Urinary bladder (tissue), 4 donors: ENCODE results near the gene AKT3. TPM values are rescaled to one million over a fixed set of nuclear protein-coding genes. Genes with fewer than 3 reads are reported as not detected.

Experiments used
- DNase-seq: peaks from one replicate; pipeline ENCODE4 v3.0.0-alpha.2; 2015; ENCODE audit errors: extremely low spot score
- H3K27ac ChIP-seq: one replicate; pipeline ENCODE4 v1.5.1; 2013; ENCODE audit warnings: low read depth, mild to moderate bottlenecking, moderate library complexity
- H3K36me3 ChIP-seq: one replicate; pipeline ENCODE4 v1.6.1; 2013; ENCODE audit warnings: mild to moderate bottlenecking, moderate library complexity; ENCODE audit not compliant: insufficient read depth
- H3K4me1 ChIP-seq: one replicate; pipeline ENCODE4 v1.6.1; 2013; ENCODE audit warnings: mild to moderate bottlenecking, moderate library complexity; ENCODE audit not compliant: insufficient read depth
- H3K4me3 ChIP-seq: one replicate; pipeline ENCODE4 v1.5.1; 2013; ENCODE audit warnings: low read depth, low read length
- WGBS: extraction: QIAGEN DNeasy Blood & Tissue Kit; methylation state at CpG from one replicate; pipeline ENCODE4 v1.1.7; 2013; 5-methylcytosine and 5-hydroxymethylcytosine counted together
- polyA plus RNA-seq: library from polyadenylated mRNA; stranded (reverse); fragments of 200-250 nt; gene quantifications from one replicate; pipeline ENCODE4 v1.2.3, GENCODE V29; 2013
- total RNA-seq: library from RNA; depleted of rRNA; stranded (reverse); fragments of >200 nt; gene quantifications from one replicate; pipeline ENCODE4 v1.2.3, GENCODE V29; 2014
- donor health status: healthy with polysubstance abuse.
- donor health status: healthy.

AKT3 gene
- total and polyA plus RNA-seq, 2 donors, result 43.0 to 94.3 TPM

- no peaks in the 10 kb centered on the region for H3K4me1 ChIP-seq
- no peaks in the 10 kb centered on the region for H3K36me3 ChIP-seq
- peak overlapping the region; percentile 93 for H3K27ac ChIP-seq
- no peak for DNase-seq
- WGBS, result under 1% methylated on average over 80 of the region's 81 CpGs
- peak overlapping the region; percentile 98 for H3K4me3 ChIP-seq
Measured at GRCh38 chr1:243849421-243850201, 432 bp downstream of the AKT3 start.

- Histone ChIP-seq H3K27ac (peak overlapping the region; percentile 93), H3K36me3 (no peaks in the 10 kb centered on the region), H3K4me3 (peak overlapping the region; percentile 98), H3K4me1 (no peaks in the 10 kb centered on the region)
- WGBS, result under 1% methylated on average over 19 of the region's 19 CpGs
- no peak for DNase-seq
Measured at GRCh38 chr1:243848858-243849420, 1.1 kb downstream of the AKT3 start.

- H3K4me3 ChIP-seq, result peak overlapping the region; percentile 98
- 76% methylated on average over 5 of the region's 5 CpGs for WGBS
- H3K36me3 ChIP-seq, result no peaks in the 10 kb centered on the region
- no peak for DNase-seq
- H3K27ac ChIP-seq, result peak overlapping the region; percentile 93
- no peaks in the 10 kb centered on the region for H3K4me1 ChIP-seq
Measured at GRCh38 chr1:243848165-243848857, 1.7 kb downstream of the AKT3 start.

GRCh38 chr1:243846761-243847160 is 3.3 kb downstream of the AKT3 start:
- no peaks in the 10 kb centered on the region for H3K4me1 ChIP-seq
- H3K36me3 ChIP-seq, result no peaks in the 10 kb centered on the region
- no peak overlapping the region for H3K4me3 ChIP-seq
- no peak overlapping the region for H3K27ac ChIP-seq
- DNase-seq, result no peak
- WGBS, result 93% methylated on average over 1 of the region's 1 CpG

GRCh38 chr1:243845888-243846287 is 4.2 kb downstream of the AKT3 start:
- H3K4me1 ChIP-seq, result no peaks in the 10 kb centered on the region
- no peak for DNase-seq
- WGBS, result 95% methylated on average over 2 of the region's 2 CpGs
- H3K36me3 ChIP-seq, result no peaks in the 10 kb centered on the region
- no peak overlapping the region for H3K4me3 ChIP-seq
- no peak overlapping the region for H3K27ac ChIP-seq

GRCh38 chr1:243844186-243844585 is 5.9 kb downstream of the AKT3 start:
- Histone ChIP-seq H3K4me3 (no peak overlapping the region), H3K36me3 (no peaks in the 10 kb centered on the region), H3K4me1 (no peaks in the 10 kb centered on the region), H3K27ac (no peak overlapping the region)
- WGBS, result 78% methylated on average over 1 of the region's 1 CpG
- DNase-seq, result no peak

GRCh38 chr1:243842978-243843511 is 7.0 kb downstream of the AKT3 start:
- H3K27ac ChIP-seq, result no peak overlapping the region
- H3K4me3 ChIP-seq, result no peak overlapping the region
- H3K4me1 ChIP-seq, result no peaks in the 10 kb centered on the region
- 65% methylated on average over 4 of the region's 4 CpGs for WGBS
- no peaks in the 10 kb centered on the region for H3K36me3 ChIP-seq
- no peak for DNase-seq

GRCh38 chr1:243842161-243842560 is 7.9 kb downstream of the AKT3 start:
- no peak for DNase-seq
- Histone ChIP-seq H3K36me3 (peaks cover 2% of the 10 kb centered on the region), H3K27ac (peak overlapping the region; percentile 23), H3K4me3 (no peak overlapping the region), H3K4me1 (no peaks in the 10 kb centered on the region)
- 82% methylated on average over 5 of the region's 5 CpGs for WGBS

- H3K4me3 ChIP-seq, result no peak overlapping the region
- WGBS, result 79% methylated on average over 3 of the region's 3 CpGs
- H3K27ac ChIP-seq, result no peak overlapping the region
- H3K4me1 ChIP-seq, result no peaks in the 10 kb centered on the region
- H3K36me3 ChIP-seq, result peaks cover 2% of the 10 kb centered on the region
- DNase-seq, result no peak
Measured at GRCh38 chr1:243841507-243841906, 8.5 kb downstream of the AKT3 start.

- Histone ChIP-seq H3K36me3 (peaks cover 2% of the 10 kb centered on the region), H3K27ac (no peak overlapping the region), H3K4me1 (no peaks in the 10 kb centered on the region), H3K4me3 (no peak overlapping the region)
- WGBS, result 98% methylated on average over 1 of the region's 1 CpG
- DNase-seq, result no peak
Measured at GRCh38 chr1:243837907-243838535, 12.0 kb downstream of the AKT3 start.

GRCh38 chr1:243834130-243834529 is 15.9 kb downstream of the AKT3 start:
- WGBS, result 96% methylated on average over 4 of the region's 4 CpGs
- no peak for DNase-seq
- H3K27ac ChIP-seq, result no peak overlapping the region
- H3K36me3 ChIP-seq, result peaks cover 2% of the 10 kb centered on the region
- no peaks in the 10 kb centered on the region for H3K4me1 ChIP-seq
- no peak overlapping the region for H3K4me3 ChIP-seq

- no peaks in the 10 kb centered on the region for H3K36me3 ChIP-seq
- no peak overlapping the region for H3K27ac ChIP-seq
- H3K4me1 ChIP-seq, result no peaks in the 10 kb centered on the region
- no peak overlapping the region for H3K4me3 ChIP-seq
- DNase-seq, result no peak
- 96% methylated on average over 3 of the region's 3 CpGs for WGBS
Measured at GRCh38 chr1:243831463-243831862, 18.6 kb downstream of the AKT3 start.

- Histone ChIP-seq H3K36me3 (no peaks in the 10 kb centered on the region), H3K27ac (no peak overlapping the region), H3K4me3 (no peak overlapping the region), H3K4me1 (no peaks in the 10 kb centered on the region)
- no peak for DNase-seq
Measured at GRCh38 chr1:243827206-243827605, 22.8 kb downstream of the AKT3 start.
